Dedifferentiated amniotic fluid mesenchymal stem cell (primary cell): Measurements from ENCODE around the gene BTBD2.
A peak's percentile ranks its signal among the peaks of the same experiment; 100 is the strongest.
"Not testable (repeated sequence)": the region's sequence is repeated elsewhere in the genome, so short reads cannot be mapped to it uniquely, and the experiment has no call there.

Source experiments
- DNase-seq: peaks from one replicate; pipeline ENCODE4 v3.0.0-alpha.2; 2016; ENCODE audit errors: extremely low spot score

The BTBD2 gene

GRCh38 chr19:2014131-2014571, 1.4 kb downstream of the BTBD2 start:
- no peak for DNase-seq

DNA sequence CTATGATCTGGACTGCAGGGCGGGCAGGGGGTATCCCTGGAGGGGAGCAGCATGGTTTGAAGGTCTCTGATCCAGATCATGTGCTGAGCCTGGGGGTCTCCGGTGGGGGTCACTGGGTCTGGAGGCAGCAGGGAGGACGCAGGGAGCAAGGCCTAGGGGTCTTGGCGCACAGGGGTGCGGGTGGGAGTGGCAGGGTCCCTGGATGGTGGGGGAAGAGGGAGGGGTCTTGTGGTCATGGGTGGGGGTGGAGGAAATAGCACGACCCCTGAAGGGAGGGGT, 1.9 kb downstream of the BTBD2 start:
- DNase-seq = peak; percentile 5

DNA sequence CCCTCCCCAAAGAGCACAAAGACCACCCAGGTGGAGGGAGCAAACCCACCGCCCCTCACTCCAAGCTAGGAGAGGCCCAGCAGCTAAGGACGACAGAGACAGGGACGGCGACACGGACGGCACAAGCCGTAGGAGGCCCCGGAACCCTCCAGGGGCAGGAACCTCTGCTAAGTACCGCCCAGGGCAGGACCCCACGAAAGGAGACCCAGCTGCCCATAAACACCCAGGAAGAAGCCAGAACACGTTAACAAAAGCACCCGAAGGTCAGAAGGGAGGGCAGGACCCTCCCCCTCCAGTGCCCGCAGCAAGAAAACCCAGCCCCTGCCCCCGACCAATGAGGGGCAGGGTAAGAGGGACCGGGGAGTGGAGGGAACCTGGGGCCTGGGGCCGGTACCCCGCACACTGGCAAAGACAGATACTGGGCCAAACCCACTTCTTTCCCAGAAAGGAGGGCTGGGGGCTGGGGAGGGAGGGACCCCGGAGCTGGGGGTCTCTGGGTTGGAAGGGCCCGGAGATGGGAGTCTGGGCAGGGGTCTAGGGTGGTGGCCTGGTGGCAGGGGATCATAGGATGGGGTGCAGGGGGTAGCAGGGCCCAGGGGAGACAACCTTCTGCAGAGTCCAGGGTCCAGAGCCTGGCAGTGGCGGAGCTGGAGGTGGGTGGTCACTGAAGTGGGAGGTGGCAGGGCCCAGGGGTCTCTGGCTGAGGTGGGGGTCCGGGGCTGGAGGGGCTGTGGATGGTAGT, 2.4 kb downstream of the BTBD2 start:
- DNase-seq = peak; percentile 6

- no peak for DNase-seq
These were observed 4.3 kb downstream of the BTBD2 start for GRCh38 chr19:2011169-2011568.

- DNase-seq = no peak
These were observed 5.3 kb downstream of the BTBD2 start for GRCh38 chr19:2010135-2010668.

- no peak for DNase-seq
These were observed 11.6 kb downstream of the BTBD2 start for GRCh38 chr19:2003874-2004273.

- no peak for DNase-seq
These were observed 15.5 kb downstream of the BTBD2 start for GRCh38 chr19:1999856-2000515.

GRCh38 chr19:1998712-1999708, 16.5 kb downstream of the BTBD2 start:
- no peak for DNase-seq

DNA sequence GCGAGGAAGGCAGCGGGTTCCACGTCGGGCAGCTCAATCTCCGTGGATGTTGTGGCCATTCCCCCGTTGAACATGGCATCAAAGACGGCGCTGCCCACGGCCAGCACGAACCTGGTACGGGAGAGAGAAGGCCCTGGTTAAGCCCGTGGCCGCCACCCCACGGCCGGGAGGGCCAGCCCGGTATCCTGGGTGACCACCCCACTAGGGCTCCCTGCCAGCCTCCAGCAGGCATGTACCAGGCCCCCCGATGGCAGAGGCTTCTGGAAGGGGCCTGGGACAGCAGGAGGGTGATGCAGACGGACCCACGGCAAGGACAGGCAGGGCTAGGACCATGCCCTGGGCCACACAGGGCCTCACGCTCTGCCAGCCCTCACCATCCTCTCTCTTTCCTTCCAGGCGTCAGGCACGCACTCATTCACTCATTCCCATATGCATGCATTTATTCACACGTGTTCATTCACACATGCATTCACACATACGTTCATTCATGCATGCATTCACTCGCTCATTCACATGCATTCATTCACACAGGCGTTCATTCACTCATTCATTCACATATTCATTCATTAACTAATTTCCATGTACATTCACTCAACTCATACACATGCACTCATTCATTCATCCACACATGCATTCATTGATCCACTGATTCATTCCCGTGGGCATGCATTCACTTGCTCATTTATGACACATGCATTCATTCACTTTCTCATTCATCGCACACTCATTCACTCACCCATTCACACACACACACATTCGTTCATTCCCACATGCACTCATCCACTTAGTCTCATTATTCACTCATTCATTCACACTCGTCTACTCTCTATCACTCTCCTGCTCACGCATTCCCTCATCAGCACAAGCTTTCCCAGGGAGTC, 17.9 kb downstream of the BTBD2 start:
- no peak for DNase-seq

DNA sequence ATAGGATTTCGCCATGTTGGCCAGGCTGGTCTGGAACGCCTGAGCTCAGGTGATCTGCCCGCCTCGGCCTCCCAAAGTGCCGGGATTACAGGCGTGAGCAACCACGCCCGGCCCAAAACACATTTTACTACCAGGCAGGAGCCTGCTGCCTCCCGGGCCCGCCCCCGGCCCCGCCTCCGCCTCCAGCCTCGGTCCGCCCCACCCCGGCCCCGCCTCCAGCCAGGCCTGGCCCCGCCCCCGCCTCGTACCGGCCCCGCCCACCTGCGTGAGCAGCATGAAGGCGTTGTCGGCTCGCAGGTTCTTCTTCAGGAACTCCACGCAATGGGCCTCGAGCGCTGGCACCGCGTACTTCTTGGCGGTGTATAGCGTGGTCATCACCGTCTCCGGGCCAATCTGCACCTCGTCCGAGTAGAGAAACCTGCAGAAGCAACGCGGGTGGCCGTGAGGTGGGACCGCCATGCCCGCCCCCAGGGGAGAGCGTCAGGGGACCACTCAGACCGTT, 22.7 kb downstream of the BTBD2 start:
- no peak for DNase-seq

GRCh38 chr19:1991018-1991913, 24.2 kb downstream of the BTBD2 start:
- no peak for DNase-seq

GRCh38 chr19:1990230-1991017, 25.1 kb downstream of the BTBD2 start:
- DNase-seq = no peak

- DNase-seq = no peak
These were observed 25.8 kb downstream of the BTBD2 start for GRCh38 chr19:1989513-1990229.

- DNase-seq = not testable (repeated sequence)
These were observed 27.1 kb downstream of the BTBD2 start for GRCh38 chr19:1988464-1988863.

GRCh38 chr19:1987197-1988187, 28.0 kb downstream of the BTBD2 start:
- no peak for DNase-seq

- no peak for DNase-seq
These were observed 29.0 kb downstream of the BTBD2 start for GRCh38 chr19:1986357-1987162.
